K562 (cell line): ENCODE measurements around the gene SAP130. TPM values are rescaled to one million over a fixed set of nuclear protein-coding genes. Genes with fewer than 3 reads are reported as not detected.

ENCODE experiments used
- ATAC-seq: fragments of 200-7000 bp; cut with Tn5 transposase; 3 replicates; pipeline ENCODE4 v1.9.1; 2020; ENCODE audit warnings: moderate library complexity
- BruUV-seq: library from RNA; stranded (reverse); fragments of 400-500 nt; replicated peaks from 2 replicates; lab custom pipeline; 2021; lab: Mats Ljungman, UMichigan
- CTCF ChIA-PET: fragments of 300-600 bp; formaldehyde crosslinking; extraction: SDS; loops from one replicate; lab custom pipeline; 2021; ENCODE audit warnings: low intra/inter-chr PET ratio; lab: Yijun Ruan, JAX
- POLR2A ChIA-PET: fragments of 300-600, 350-650 bp; sonication (Branson Sonifier 250); formaldehyde crosslinking; extraction: SDS; loops from one replicate; lab custom pipeline; 2021; ENCODE audit warnings: antibody characterized with exemption, inconsistent platforms; lab: Yijun Ruan, JAX
- DNase-seq, 4 experiments: peaks; one replicate each; pipeline versions ENCODE4 v3.0.0 to v3.0.0-alpha.2; 2011 to 2018; ENCODE audit warnings: low spot score in 3 of 4, mixed read lengths in 3 of 4; ENCODE audit errors: extremely low read depth in 1 of 4
- FAIRE-seq: peaks from 2 replicates; lab custom pipeline; 2011; peaks lifted over from hg19 to GRCh38; lab: Jason Lieb, UNC
- H2AFZ ChIP-seq: 2 replicates; pipeline ENCODE4 v1.6.0; 2011; ENCODE audit warnings: low read depth, low read length, control low read depth, inconsistent platforms
- H3K27ac ChIP-seq: fragments of 200-600 bp; 3 replicates; pipeline ENCODE4 v1.8.0; 2011; ENCODE audit warnings: low read depth, mild to moderate bottlenecking, control low read depth, inconsistent platforms, low read length, moderate library complexity, mixed read lengths; ENCODE audit errors: extremely low read depth
- H3K27me3 ChIP-seq, 2 experiments: fragments of 300-600 bp in 1 of 2; 2 replicates in 1 of 2; 3 replicates in 1 of 2; pipeline versions ENCODE4 v1.6.0 to v1.8.0; 2011; ENCODE audit warnings: inconsistent platforms in 2 of 2, low read length in 2 of 2, mild to moderate bottlenecking in 1 of 2, mixed read lengths in 1 of 2, moderate library complexity in 1 of 2; ENCODE audit not compliant: control insufficient read depth in 2 of 2, insufficient read depth in 2 of 2
- H3K36me3 ChIP-seq: fragments of 300-600 bp; 3 replicates; pipeline ENCODE4 v1.8.0; 2011; ENCODE audit warnings: mild to moderate bottlenecking, low read length, inconsistent platforms; ENCODE audit not compliant: control insufficient read depth, insufficient read depth
- H3K4me1 ChIP-seq, 2 experiments: fragments of 200-600 bp in 1 of 2; replicated peaks in 1 of 2; 2 replicates in 1 of 2; 3 replicates in 1 of 2; pipeline versions ENCODE4 v1.5.1 to v1.8.0; 2011; ENCODE audit warnings: inconsistent platforms in 2 of 2, low read length in 2 of 2, mild to moderate bottlenecking in 1 of 2, mixed read lengths in 1 of 2, moderate library complexity in 1 of 2; ENCODE audit not compliant: control insufficient read depth in 2 of 2, insufficient read depth in 2 of 2
- H3K4me2 ChIP-seq: 2 replicates; pipeline ENCODE4 v1.6.1; 2011; ENCODE audit warnings: low read length, control low read depth, inconsistent platforms, mixed read lengths; ENCODE audit not compliant: insufficient read depth
- H3K4me3 ChIP-seq: fragments of 200-600 bp; sonication (generic), shearing (Covaris generic); 2 replicates; pipeline ENCODE4 v1.5.1; 2016; ENCODE audit warnings: control low read depth, inconsistent platforms
- H3K79me2 ChIP-seq: fragments of 200-600 bp; 3 replicates; pipeline ENCODE4 v1.8.0; 2011; ENCODE audit warnings: low read length, inconsistent platforms; ENCODE audit not compliant: control insufficient read depth, insufficient read depth
- H3K9ac ChIP-seq, 2 experiments: 2 replicates each; pipeline versions ENCODE4 v1.6.0 to v1.6.1; 2011; ENCODE audit warnings: low read depth in 2 of 2, low read length in 2 of 2, control low read depth in 1 of 2, inconsistent platforms in 1 of 2, mild to moderate bottlenecking in 1 of 2, mixed read lengths in 1 of 2; ENCODE audit not compliant: insufficient read depth in 1 of 2
- H3K9me1 ChIP-seq: one replicate; pipeline ENCODE4 v1.6.0; 2011; ENCODE audit warnings: inconsistent platforms, mild to moderate bottlenecking, low read length, moderate library complexity; ENCODE audit not compliant: control insufficient read depth, insufficient read depth
- H3K9me3 ChIP-seq: replicated peaks from 2 replicates; pipeline ENCODE4 v1.5.1; 2011; ENCODE audit warnings: low read depth, low read length, inconsistent platforms; ENCODE audit not compliant: control insufficient read depth, insufficient read depth
- H4K20me1 ChIP-seq: replicated peaks from 2 replicates; pipeline ENCODE4 v1.6.1; 2011; ENCODE audit warnings: low read length, inconsistent platforms, mixed read lengths; ENCODE audit not compliant: control insufficient read depth, insufficient read depth
- CBFB ChIP-seq: sonication (generic); formaldehyde crosslinking; IDR thresholded peaks from 2 replicates; pipeline ENCODE4 v1.4.0; 2020; ENCODE audit warnings: mild to moderate bottlenecking, missing genetic modification reagents
- CCNT2 ChIP-seq: IDR thresholded peaks from 2 replicates; pipeline ENCODE4 v1.6.1; 2011; ENCODE audit warnings: borderline replicate concordance, low read depth, mild to moderate bottlenecking, moderate library complexity, mixed read lengths, low read length; ENCODE audit not compliant: insufficient read length; ENCODE audit errors: extremely low read depth
- CEBPB ChIP-seq: fragments of 450-650 bp; IDR thresholded peaks from 2 replicates; pipeline ENCODE4 v1.6.1; 2016; ENCODE audit warnings: missing genetic modification characterization, missing compliant biosample characterization
- ESRRB ChIP-seq: fragments of 250-450 bp; sonication (Bioruptor Pico); IDR thresholded peaks from 2 replicates; pipeline ENCODE4 v1.5.0; 2020; ENCODE audit warnings: mild to moderate bottlenecking, moderate library complexity, borderline replicate concordance
- GTF2F1 ChIP-seq: IDR thresholded peaks from 2 replicates; pipeline ENCODE4 v1.6.1; 2011; ENCODE audit warnings: low read depth, low read length, improper control_type of control experiment
- HNRNPLL ChIP-seq: fragments of 200-400 bp; formaldehyde crosslinking; IDR thresholded peaks from 2 replicates; pipeline ENCODE4 v1.6.1; 2017; ENCODE audit warnings: low read length, low read depth, mild to moderate bottlenecking; ENCODE audit not compliant: poor library complexity, severe bottlenecking
- PTRF ChIP-seq: fragments of 450-650 bp; IDR thresholded peaks from 2 replicates; pipeline ENCODE4 v1.6.1; 2016; ENCODE audit warnings: mild to moderate bottlenecking, missing genetic modification characterization, missing compliant biosample characterization
- RFX1 ChIP-seq: fragments of 450-650 bp; IDR thresholded peaks from 2 replicates; pipeline ENCODE4 v1.6.1; 2016; ENCODE audit warnings: mild to moderate bottlenecking, moderate library complexity
- SPI1 ChIP-seq: IDR thresholded peaks from 2 replicates; pipeline ENCODE4 v1.6.1; 2011; ENCODE audit warnings: low read depth, low read length, control low read depth, borderline replicate concordance
- STAG1 ChIP-seq: sonication (generic); formaldehyde crosslinking; IDR thresholded peaks from 2 replicates; pipeline ENCODE4 v1.5.0; 2020; ENCODE audit warnings: missing genetic modification reagents, borderline replicate concordance
- TCFL5 ChIP-seq: fragments of 250-450 bp; sonication (Bioruptor Pico); conservative IDR thresholded peaks from 2 replicates; pipeline ENCODE4 v1.6.1; 2021; ENCODE audit warnings: mild to moderate bottlenecking, moderate library complexity, matching md5 sums
- ZNF431 ChIP-seq: sonication (generic); formaldehyde crosslinking; IDR thresholded peaks from 2 replicates; pipeline ENCODE4 v1.8.0; 2022; ENCODE audit warnings: mild to moderate bottlenecking, missing genetic modification reagents
- WGBS: fragments of 100-300 bp; shearing (Covaris generic); methylation state at CpG from one replicate; pipeline ENCODE4 v1.1.6; 2016; ENCODE audit warnings: low coverage, mixed read lengths; ENCODE audit not compliant: insufficient coverage; ENCODE audit errors: missing lambda C conversion rate; 5-methylcytosine and 5-hydroxymethylcytosine counted together
- in situ Hi-C: fragments of 300-500 bp; cut with MboI; formaldehyde crosslinking; loops from 4 replicates; pipeline ENCODE4 v1.15.0; 2018; ENCODE audit warnings: inconsistent platforms, mixed read lengths
- intact Hi-C: fragments of 100-400 bp; cut with micrococcal nuclease; formaldehyde crosslinking; loops from 2 replicates; pipeline ENCODE4 v1.14.2; 2022
- polyA plus RNA-seq, 8 experiments: library from polyadenylated mRNA; depleted of rRNA in 4 of 8; stranded (reverse) in 5 of 8; unstranded in 3 of 8; fragments of >200 nt; fragmentation: Nextera tagmentation in 2 of 8; fragmentation: Illumina TruSeq in 1 of 8; extraction: Ambion mirVana in 2 of 8; extraction: Trizol in 1 of 8; gene quantifications; 2 replicates each; pipeline versions ENCODE4 v1.2.1 to v1.2.3, GENCODE V29; 2011 to 2014; ENCODE audit warnings: inconsistent platforms in 1 of 8, missing spikeins in 1 of 8
- total RNA-seq, 7 experiments: library from RNA; depleted of rRNA in 6 of 7; stranded (reverse); fragments of >200 nt in 6 of 7; fragmentation: Illumina TruSeq in 2 of 7; extraction: Trizol in 2 of 7; gene quantifications; 2 replicates each; pipeline versions ENCODE4 v1.2.1 to v1.2.3, GENCODE V29; 2011 to 2021; ENCODE audit warnings: low replicate concordance in 1 of 7
- TF ChIP-seq, protein P1 (sequence below): fragments of 250-450 bp; sonication (Bioruptor Pico); IDR thresholded peaks from 2 replicates; pipeline ENCODE4 v1.9.0; 2021; ENCODE audit warnings: mild to moderate bottlenecking
- TF ChIP-seq, protein P2 (sequence below): fragments of 450-650 bp; formaldehyde crosslinking; IDR thresholded peaks from 2 replicates; pipeline ENCODE4 v1.4.0; 2020; ENCODE audit warnings: mild to moderate bottlenecking

SAP130 gene
- total and polyA plus RNA-seq, 9 of the 15 experiments (the other 6 are each of a cell fraction or from before 2014, with no cell fraction given), result 4.5 to 33.4 (median 7.4) TPM

DNA sequence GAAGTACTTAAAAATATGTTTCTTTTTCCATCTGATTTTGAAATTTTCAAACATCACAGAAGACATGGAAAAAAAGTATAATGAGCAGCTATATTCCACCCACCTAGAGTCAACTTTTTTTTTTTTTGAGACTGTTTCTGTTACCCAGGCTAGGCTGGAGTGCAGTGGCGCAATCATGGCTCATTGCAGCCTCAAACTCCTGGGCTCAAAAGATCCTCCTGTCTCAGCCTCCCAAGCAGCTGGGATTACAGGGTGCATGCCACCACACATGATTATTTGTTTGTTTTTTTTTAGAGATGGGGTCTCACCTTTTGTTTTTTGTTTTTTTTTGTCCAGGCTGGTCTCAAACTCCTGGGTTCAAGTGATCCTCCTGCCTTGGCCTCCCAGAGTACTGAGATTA is 36.5 kb upstream of the SAP130 start:
- in situ Hi-C loops, result loop anchor here (10.0 kb wide), 1 partner anchor 170 kb away; no protein-coding TSS in a partner anchor
- Histone ChIP-seq H4K20me1 (0 out of 2 replicates have a peak, but pooled peaks cover 4% of the 10 kb centered on the region), H3K27me3 (no peaks in the 10 kb centered on the region; a peak in 1 of 5 replicates), H3K4me3 (no peak overlapping the region), H3K9ac (no peak overlapping the region), H3K4me2 (no peak overlapping the region), H3K27ac (no peak overlapping the region), H3K36me3 (no peaks in the 10 kb centered on the region), H3K9me1 (no peaks in the 10 kb centered on the region), H2AFZ (no peak overlapping the region), H3K4me1 (no peaks in the 10 kb centered on the region; a peak in 1 of 5 replicates), H3K9me3 (no peaks in the 10 kb centered on the region), H3K79me2 (no peaks in the 10 kb centered on the region)
- intact Hi-C loops, result loop anchor here (10.0 kb wide), 2 partner anchors 240 to 690 kb away; no protein-coding TSS in a partner anchor
- FAIRE-seq, result no peak
- TF ChIP-seq CEBPB (peak; percentile 26; the same call in 1 of the 2 replicates), TCFL5 (CRISPR knock-in tag) (no peak)
- 92% methylated on average over 1 of the region's 1 CpG for WGBS
- ATAC-seq, result no peak
- no TSS peak for BruUV-seq
- CTCF ChIA-PET, result interaction anchor here (0.6 kb wide), 1 partner anchor 185 kb away, joined by 4 read pairs; no protein-coding TSS in a partner anchor
- DNase-seq, result no peak
- POLR2A ChIA-PET, result interaction anchor here (0.7 to 0.8 kb wide), 3 partner anchors 11 to 334 kb away, joined by 3 to 4 read pairs (median 3); no protein-coding TSS in a partner anchor

DNA sequence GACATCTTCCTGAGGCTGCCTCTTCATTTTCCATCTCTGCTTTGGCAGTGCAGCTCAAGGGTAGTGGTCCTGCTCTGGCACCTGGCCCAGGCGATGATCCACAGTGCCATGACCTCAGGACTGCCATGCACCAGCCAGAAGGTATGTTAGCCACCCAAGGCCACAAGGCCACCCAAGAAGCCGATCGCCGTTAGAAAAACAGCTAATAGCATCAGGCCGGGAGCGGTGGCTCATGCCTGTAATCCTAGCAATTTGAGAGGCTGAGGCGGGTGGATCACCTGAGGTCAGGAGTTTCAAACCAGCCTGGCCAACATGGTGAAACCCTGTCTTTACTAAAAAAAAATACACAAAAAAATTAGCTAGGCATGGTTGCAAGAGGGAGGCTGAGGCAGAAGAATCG is 34.7 kb upstream of the SAP130 start:
- Histone ChIP-seq H3K27ac (no peak overlapping the region), H3K9ac (no peak overlapping the region; a peak in 1 of 4 replicates), H3K4me3 (no peak overlapping the region), H3K9me3 (no peaks in the 10 kb centered on the region), H4K20me1 (0 out of 2 replicates have a peak, but pooled peaks cover 4% of the 10 kb centered on the region), H3K27me3 (no peaks in the 10 kb centered on the region; a peak in 1 of 5 replicates), H3K4me1 (no peaks in the 10 kb centered on the region; a peak in 1 of 5 replicates), H3K9me1 (no peaks in the 10 kb centered on the region), H3K4me2 (no peak overlapping the region), H3K79me2 (no peaks in the 10 kb centered on the region), H2AFZ (no peak overlapping the region), H3K36me3 (no peaks in the 10 kb centered on the region)
- intact Hi-C loops (loop anchor here (2.0 to 10.0 kb wide), 3 partner anchors 170 to 692 kb away; no protein-coding TSS in a partner anchor), in situ Hi-C loops (loop anchor here (10.0 kb wide), 1 partner anchor 172 kb away; no protein-coding TSS in a partner anchor)
- no peak for ATAC-seq
- POLR2A ChIA-PET, result interaction anchor here (0.7 to 1.7 kb wide), 2 partner anchors 10 to 34 kb away, joined by 4 to 5 read pairs; no protein-coding TSS in a partner anchor
- WGBS, result 52% methylated on average over 8 of the region's 8 CpGs
- CTCF ChIA-PET, result no interaction called here
- no peak for DNase-seq
- BruUV-seq, result no TSS peak
- no peak for FAIRE-seq
- TF ChIP-seq RFX1 (no peak), CCNT2 (no peak), GTF2F1 (no peak), STAG1 (CRISPR knock-in tag) (no peak), ESRRB (CRISPR knock-in tag) (no peak), CBFB (no peak), SPI1 (no peak), HNRNPLL (no peak), PTRF (tag) (no peak), ZNF431 (no peak)
- TF ChIP-seq, protein P1, sequence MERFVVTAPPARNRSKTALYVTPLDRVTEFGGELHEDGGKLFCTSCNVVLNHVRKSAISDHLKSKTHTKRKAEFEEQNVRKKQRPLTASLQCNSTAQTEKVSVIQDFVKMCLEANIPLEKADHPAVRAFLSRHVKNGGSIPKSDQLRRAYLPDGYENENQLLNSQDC (CRISPR knock-in tag), result no peak
- TF ChIP-seq, protein P2, sequence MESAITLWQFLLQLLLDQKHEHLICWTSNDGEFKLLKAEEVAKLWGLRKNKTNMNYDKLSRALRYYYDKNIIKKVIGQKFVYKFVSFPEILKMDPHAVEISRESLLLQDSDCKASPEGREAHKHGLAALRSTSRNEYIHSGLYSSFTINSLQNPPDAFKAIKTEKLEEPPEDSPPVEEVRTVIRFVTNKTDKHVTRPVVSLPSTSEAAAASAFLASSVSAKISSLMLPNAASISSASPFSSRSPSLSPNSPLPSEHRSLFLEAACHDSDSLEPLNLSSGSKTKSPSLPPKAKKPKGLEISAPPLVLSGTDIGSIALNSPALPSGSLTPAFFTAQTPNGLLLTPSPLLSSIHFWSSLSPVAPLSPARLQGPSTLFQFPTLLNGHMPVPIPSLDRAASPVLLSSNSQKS (CRISPR knock-in tag), result no peak
